ENCODE data around the gene DNAJA1.
"Not testable (repeated sequence)": the region's sequence is repeated elsewhere in the genome, so short reads cannot be mapped to it uniquely, and the experiment has no call there.

The DNAJA1 gene

GRCh38 chr9:33082538-33083326 is 57.7 kb downstream of the DNAJA1 start:
- no peak for DNase-seq

- DNase-seq: not testable (repeated sequence)
Observed at GRCh38 chr9:33085672-33086071, 60.6 kb downstream of the DNAJA1 start.
